ENCODE data around the gene THOC2.

The THOC2 gene

GRCh38 chrX:123756320-123756719 lies 23.5 kb upstream of the THOC2 start:
- TF ChIP-seq POLR2AphosphoS5 (IDR thresholded peaks at IDR 0.05; ENCODE audit: low read depth) (no peak), CTCF (IDR thresholded peaks at IDR 0.05; ENCODE audit: insufficient read depth, low read length) (no peak), REST (IDR thresholded peaks at IDR 0.05; ENCODE audit: insufficient replicate concordance, low read depth) (no peak), SPI1 (IDR thresholded peaks at IDR 0.05; ENCODE audit: borderline replicate concordance, low read depth) (no peak), GABPA (IDR thresholded peaks at IDR 0.05; ENCODE audit: low read depth) (no peak)
- H3K27ac ChIP-seq (replicated peaks) = no peak overlapping the region
- H3K4me3 ChIP-seq (replicated peaks; ENCODE audit: insufficient read depth, low read length) = no peak overlapping the region
- H3K27me3 ChIP-seq (ENCODE audit: insufficient read depth, poor library complexity, severe bottlenecking) = no peaks in the 10 kb centered on the region
- DNase-seq (ENCODE audit: low read depth in 1 of 2, low spot score in 1 of 2) = no peak

GRCh38 chrX:123755107-123755506 lies 22.3 kb upstream of the THOC2 start:
- Histone ChIP-seq H3K27ac (replicated peaks) (no peak overlapping the region), H3K4me3 (replicated peaks; ENCODE audit: insufficient read depth, low read length) (no peak overlapping the region), H3K27me3 (ENCODE audit: insufficient read depth, poor library complexity, severe bottlenecking) (no peaks in the 10 kb centered on the region)
- TF ChIP-seq REST (IDR thresholded peaks at IDR 0.05; ENCODE audit: insufficient replicate concordance, low read depth) (no peak), CTCF (IDR thresholded peaks at IDR 0.05; ENCODE audit: insufficient read depth, low read length) (no peak)
- DNase-seq (ENCODE audit: low read depth in 1 of 2, low spot score in 1 of 2) = no peak

GRCh38 chrX:123753656-123754350 lies 21.0 kb upstream of the THOC2 start:
- Histone ChIP-seq H3K27ac (replicated peaks) (no peak overlapping the region), H3K4me3 (replicated peaks; ENCODE audit: insufficient read depth, low read length) (no peak overlapping the region), H3K27me3 (ENCODE audit: insufficient read depth, poor library complexity, severe bottlenecking) (no peaks in the 10 kb centered on the region)
- no peak for DNase-seq (ENCODE audit: low read depth in 1 of 2, low spot score in 1 of 2)
- no peak for TF ChIP-seq CTCF (IDR thresholded peaks at IDR 0.05; ENCODE audit: insufficient read depth, low read length)
- no peak for TF ChIP-seq GABPA (IDR thresholded peaks at IDR 0.05; ENCODE audit: low read depth)
- no peak for TF ChIP-seq POLR2AphosphoS5 (IDR thresholded peaks at IDR 0.05; ENCODE audit: low read depth)
- TF ChIP-seq SPI1 (IDR thresholded peaks at IDR 0.05; ENCODE audit: borderline replicate concordance, low read depth) = no peak
- TF ChIP-seq REST (IDR thresholded peaks at IDR 0.05; ENCODE audit: insufficient replicate concordance, low read depth) = no peak
